Endothelial cell of umbilical vein (primary cell): ENCODE data around the gene BLACAT1. TPM values are rescaled to one million over a fixed set of nuclear protein-coding genes. Genes with fewer than 3 reads are reported as not detected.

Experiments
- BruUV-seq: library from RNA; stranded (reverse); fragments of 400-500 nt; replicated peaks from 2 replicates; lab custom pipeline; 2021; lab: Mats Ljungman, UMichigan
- CTCF ChIA-PET: fragments of 300-600, 350-600 bp; sonication (Branson Sonifier 250); formaldehyde crosslinking; loops from one replicate; lab custom pipeline; 2021; ENCODE audit warnings: antibody characterized with exemption, inconsistent platforms; lab: Charles Lee
- POLR2A ChIA-PET: fragments of 300-600, 350-600 bp; sonication (Branson Sonifier 250); formaldehyde crosslinking; loops from one replicate; lab custom pipeline; 2021; ENCODE audit warnings: antibody characterized with exemption, inconsistent platforms; lab: Charles Lee
- DNase-seq: peaks from one replicate; pipeline ENCODE4 v3.0.0-alpha.2; 2011; ENCODE audit warnings: low read depth, low spot score
- FAIRE-seq: peaks from 2 replicates; lab custom pipeline; 2011; peaks lifted over from hg19 to GRCh38; lab: Jason Lieb, UNC
- H2AFZ ChIP-seq: 2 replicates; pipeline ENCODE4 v1.6.0; 2012; ENCODE audit warnings: low read depth, low read length, control low read depth, inconsistent platforms
- H3K27ac ChIP-seq: 2 replicates; pipeline ENCODE4 v1.5.1; 2011; ENCODE audit warnings: low read depth, mild to moderate bottlenecking, control low read depth, low read length, moderate library complexity; ENCODE audit not compliant: insufficient read depth
- H3K27me3 ChIP-seq, 2 experiments: 2 replicates each; pipeline versions ENCODE4 v1.6.0 to v1.6.1; 2011; ENCODE audit warnings: low read length in 2 of 2, mixed read lengths in 1 of 2; ENCODE audit not compliant: control insufficient read depth in 2 of 2, insufficient read depth in 2 of 2
- H3K36me3 ChIP-seq, 2 experiments: 2 replicates in 1 of 2; 3 replicates in 1 of 2; pipeline ENCODE4 v1.5.1; 2011; ENCODE audit warnings: low read length in 2 of 2, mild to moderate bottlenecking in 1 of 2, moderate library complexity in 1 of 2; ENCODE audit not compliant: control insufficient read depth in 2 of 2, insufficient read depth in 2 of 2; ENCODE audit errors: extremely low read depth in 1 of 2
- H3K4me1 ChIP-seq: 3 replicates; pipeline ENCODE4 v1.5.1; 2011; ENCODE audit warnings: mild to moderate bottlenecking, low read length; ENCODE audit not compliant: control insufficient read depth, insufficient read depth; ENCODE audit errors: extremely low read depth
- H3K4me2 ChIP-seq: 2 replicates; pipeline ENCODE4 v1.6.1; 2011; ENCODE audit warnings: low read length, control low read depth, mixed read lengths; ENCODE audit not compliant: insufficient read depth
- H3K4me3 ChIP-seq, 3 experiments: fragments of 200-600 bp in 1 of 3; sonication (generic), shearing (Covaris generic) in 1 of 3; replicated peaks in 1 of 3; 2 replicates each; pipeline ENCODE4 v1.5.1; 2011 to 2016; ENCODE audit warnings: control low read depth in 3 of 3, low read length in 3 of 3, mild to moderate bottlenecking in 2 of 3, inconsistent platforms in 1 of 3, low read depth in 1 of 3, moderate library complexity in 1 of 3; ENCODE audit not compliant: insufficient read depth in 1 of 3
- H3K79me2 ChIP-seq: 2 replicates; pipeline ENCODE4 v1.6.0; 2012; ENCODE audit warnings: low read length, inconsistent platforms; ENCODE audit not compliant: control insufficient read depth, insufficient read depth
- H3K9ac ChIP-seq: replicated peaks from 2 replicates; pipeline ENCODE3; 2011; ENCODE audit warnings: low read length, control low read depth; ENCODE audit not compliant: insufficient read depth; ENCODE audit errors: extremely low read depth
- H3K9me1 ChIP-seq: replicated peaks from 3 replicates; pipeline ENCODE4 v1.6.0; 2011; ENCODE audit warnings: mild to moderate bottlenecking, low read length; ENCODE audit not compliant: control insufficient read depth, insufficient read depth; ENCODE audit errors: extremely low read depth
- H3K9me3 ChIP-seq: replicated peaks from 2 replicates; pipeline ENCODE4 v1.5.1; 2012; ENCODE audit warnings: low read length, inconsistent platforms; ENCODE audit not compliant: control insufficient read depth, insufficient read depth
- H4K20me1 ChIP-seq: replicated peaks from 2 replicates; pipeline ENCODE3; 2011; ENCODE audit warnings: mild to moderate bottlenecking, low read length; ENCODE audit not compliant: control insufficient read depth, insufficient read depth; ENCODE audit errors: extremely low read depth
- CTCF ChIP-seq, 2 donors: IDR thresholded peaks; 1 replicate in 1 of 2; 2 replicates in 1 of 2; pipeline ENCODE4 v1.5.1; 2011; ENCODE audit warnings: low read length in 2 of 2, mild to moderate bottlenecking in 2 of 2, moderate library complexity in 2 of 2, control low read depth in 1 of 2, inconsistent platforms in 1 of 2, low read depth in 1 of 2; ENCODE audit not compliant: insufficient read depth in 1 of 2; ENCODE audit errors: extremely low read depth in 1 of 2
- EZH2 ChIP-seq: IDR thresholded peaks from 2 replicates; pipeline ENCODE4 v1.6.1; 2012; ENCODE audit warnings: borderline replicate concordance, low read depth, mild to moderate bottlenecking, moderate library complexity, low read length, inconsistent platforms; ENCODE audit not compliant: severe bottlenecking
- JUN ChIP-seq: IDR thresholded peaks from 2 replicates; pipeline ENCODE4 v1.6.1; 2011; ENCODE audit warnings: borderline replicate concordance, low read depth; ENCODE audit not compliant: insufficient read length, insufficient read depth
- MYC ChIP-seq: IDR thresholded peaks from one replicate; pipeline ENCODE4 v1.6.1; 2011; ENCODE audit warnings: mild to moderate bottlenecking, low read depth, low read length
- POLR2AphosphoS5 ChIP-seq: IDR thresholded peaks from 2 replicates; pipeline ENCODE4 v1.6.1; 2012; ENCODE audit warnings: low read depth, mild to moderate bottlenecking, control low read depth, low read length, moderate library complexity; ENCODE audit not compliant: insufficient read depth
- dilution Hi-C: fragments of 300-500 bp; cut with MboI; formaldehyde crosslinking; loops from one replicate; pipeline ENCODE4 v1.15.0; 2019; ENCODE audit warnings: low sequenced_read_pairs; ENCODE audit not compliant: extremely low pct_ligation_motif_present
- intact Hi-C: fragments of 100-400 bp; cut with micrococcal nuclease; formaldehyde crosslinking; loops from one replicate; pipeline ENCODE4 v1.10.0; 2022
- polyA plus RNA-seq, 4 experiments: library from polyadenylated mRNA; depleted of rRNA in 3 of 4; stranded (reverse) in 3 of 4; unstranded in 1 of 4; fragments of >200 nt; gene quantifications; 2 replicates each; pipeline versions ENCODE4 v1.2.1 to v1.2.3, GENCODE V29; 2011 to 2012; ENCODE audit warnings: missing spikeins in 1 of 4
- total RNA-seq: library from RNA; stranded (reverse); gene quantifications from 2 replicates; pipeline ENCODE4 v1.2.3, GENCODE V29; 2021

Gene BLACAT1
- total and polyA plus RNA-seq, 2 donors (not counting 3 experiments of a cell fraction or from before 2014, with no cell fraction given), result not detected

- FAIRE-seq (no peak), DNase-seq (no peak)
- Histone ChIP-seq H3K4me1 (no peaks in the 10 kb centered on the region), H3K4me3 (no peak overlapping the region), H3K79me2 (no peaks in the 10 kb centered on the region), H2AFZ (no peak overlapping the region), H3K27ac (no peak overlapping the region), H3K27me3 (peaks cover 42 to 44% of the 10 kb centered on the region in 2 experiments), H3K36me3 (no peaks in the 10 kb centered on the region), H3K9ac (no peak overlapping the region), H3K4me2 (no peak overlapping the region), H3K9me1 (no peaks in the 10 kb centered on the region), H3K9me3 (no peaks in the 10 kb centered on the region), H4K20me1 (no peaks in the 10 kb centered on the region)
- dilution Hi-C loops, result no loop called here
- intact Hi-C loops, result no loop called here
- BruUV-seq, result no TSS peak
- ChIA-PET CTCF (interaction anchor here (0.9 to 1.8 kb wide), 4 partner anchors 11 to 176 kb away, joined by 3 to 6 read pairs (median 4); no protein-coding TSS in a partner anchor), POLR2A (no interaction called here)
- TF ChIP-seq JUN, result no peak
- no peak for TF ChIP-seq MYC
- TF ChIP-seq CTCF (IDR thresholded peaks at IDR 0.05; ENCODE audit: extremely low read depth in 1 of 2, insufficient read depth in 1 of 2, low read depth in 1 of 2, low read length in 2 of 2), result no peak
- no peak for TF ChIP-seq EZH2
- TF ChIP-seq POLR2AphosphoS5, result no peak
These were observed 5.9 kb downstream of the BLACAT1 start for GRCh38 chr1:205449750-205450443.
